Measurements from ENCODE around the gene C5orf52. TPM values are rescaled to one million over a fixed set of nuclear protein-coding genes. Genes with fewer than 3 reads are reported as not detected.

C5orf52 gene
- total RNA-seq, 1 experiment from 2014 or later: not detected

DNA sequence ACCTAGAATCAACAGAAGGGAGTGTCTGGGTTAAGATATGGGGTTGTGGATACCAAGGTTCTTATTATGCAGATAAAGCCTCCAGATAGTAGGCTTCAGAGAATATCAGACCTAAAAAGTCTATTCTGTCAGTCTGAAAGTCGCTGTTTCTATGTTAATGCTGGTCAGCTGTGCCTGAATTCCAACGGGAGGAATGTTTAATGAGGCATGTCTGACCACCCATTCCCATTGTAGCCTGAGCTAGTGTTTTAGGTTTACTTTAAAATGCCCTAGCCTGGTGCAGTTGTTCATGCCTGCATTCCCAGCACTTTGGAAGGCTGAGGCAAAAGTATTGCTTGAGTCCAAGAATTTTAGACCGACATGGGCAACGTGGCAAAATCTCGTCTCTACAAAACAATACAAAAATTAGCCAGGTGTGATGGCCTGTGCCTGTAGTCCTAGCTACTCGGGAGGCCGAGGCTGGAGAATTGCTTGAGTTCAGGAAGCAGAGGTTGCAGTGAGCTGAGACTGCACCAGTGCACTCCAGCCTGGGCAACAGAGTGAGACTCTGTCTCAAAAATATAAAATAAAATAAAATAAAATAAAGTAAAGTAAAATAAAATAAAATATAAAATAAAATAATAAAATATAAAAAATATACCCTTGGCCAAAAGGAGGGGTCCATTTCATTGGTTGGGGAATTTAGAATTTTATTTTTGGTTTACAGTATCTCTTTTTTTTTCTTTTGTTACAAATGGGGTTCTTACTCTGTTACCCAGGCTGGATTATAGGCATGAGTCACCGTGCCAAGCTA lies 11.3 kb upstream of the C5orf52 start:
- H4K8ac ChIP-seq (replicated peaks; ENCODE audit: insufficient read length, low read depth, low read length): no peak overlapping the region
- no peak overlapping the region for H3K9ac ChIP-seq (ENCODE audit: extremely low read depth, insufficient read length, low read length)
- no peak overlapping the region for H3K4ac ChIP-seq (ENCODE audit: low read depth, low read length)
- no peak overlapping the region for H4K5ac ChIP-seq (ENCODE audit: insufficient read length, low read depth, low read length)
- no peak for DNase-seq
- no peak overlapping the region for H2AK5ac ChIP-seq (ENCODE audit: insufficient read length, low read length)
- no peak overlapping the region for H3K56ac ChIP-seq (ENCODE audit: insufficient read length, low read depth, low read length)
- no peak overlapping the region for H2BK20ac ChIP-seq (ENCODE audit: low read depth, low read length, poor library complexity, severe bottlenecking)
- H3K23ac ChIP-seq (ENCODE audit: insufficient read length, low read depth, low read length): no peak overlapping the region
- H3K9me3 ChIP-seq (ENCODE audit: control insufficient read depth, low read depth, low read length): peaks cover 4% of the 10 kb centered on the region
- Mint-ChIP-seq H3K27me3 (ENCODE audit: low read depth) (no peaks in the 10 kb centered on the region), H3K27ac (no peak overlapping the region), H3K4me1 (no peaks in the 10 kb centered on the region), H3K4me3 (no peak overlapping the region), H3K9me3 (peaks cover 23 to 46% of the 10 kb centered on the region in 2 experiments), H3K36me3 (ENCODE audit: insufficient read depth in 1 of 3, low read depth in 3 of 3) (peaks cover 2 to 10% (median 9%) of the 10 kb centered on the region in 3 experiments)
- H3K14ac ChIP-seq (ENCODE audit: insufficient read depth, low read length): no peak overlapping the region
- TF ChIP-seq, protein P1, sequence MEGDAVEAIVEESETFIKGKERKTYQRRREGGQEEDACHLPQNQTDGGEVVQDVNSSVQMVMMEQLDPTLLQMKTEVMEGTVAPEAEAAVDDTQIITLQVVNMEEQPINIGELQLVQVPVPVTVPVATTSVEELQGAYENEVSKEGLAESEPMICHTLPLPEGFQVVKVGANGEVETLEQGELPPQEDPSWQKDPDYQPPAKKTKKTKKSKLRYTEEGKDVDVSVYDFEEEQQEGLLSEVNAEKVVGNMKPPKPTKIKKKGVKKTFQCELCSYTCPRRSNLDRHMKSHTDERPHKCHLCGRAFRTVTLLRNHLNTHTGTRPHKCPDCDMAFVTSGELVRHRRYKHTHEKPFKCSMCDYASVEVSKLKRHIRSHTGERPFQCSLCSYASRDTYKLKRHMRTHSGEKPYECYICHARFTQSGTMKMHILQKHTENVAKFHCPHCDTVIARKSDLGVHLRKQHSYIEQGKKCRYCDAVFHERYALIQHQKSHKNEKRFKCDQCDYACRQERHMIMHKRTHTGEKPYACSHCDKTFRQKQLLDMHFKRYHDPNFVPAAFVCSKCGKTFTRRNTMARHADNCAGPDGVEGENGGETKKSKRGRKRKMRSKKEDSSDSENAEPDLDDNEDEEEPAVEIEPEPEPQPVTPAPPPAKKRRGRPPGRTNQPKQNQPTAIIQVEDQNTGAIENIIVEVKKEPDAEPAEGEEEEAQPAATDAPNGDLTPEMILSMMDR (conservative IDR thresholded peaks at IDR 0.05): no peak
- no peak overlapping the region for H2BK120ac ChIP-seq (ENCODE audit: low read depth, low read length, poor library complexity, severe bottlenecking)
- H3K27ac ChIP-seq (ENCODE audit: insufficient read length, low read depth, low read length): no peak overlapping the region
- H4K91ac ChIP-seq (ENCODE audit: insufficient read length, low read depth, low read length): no peak overlapping the region
- no peak overlapping the region for H3T11ph ChIP-seq (ENCODE audit: low read length)
- no peaks in the 10 kb centered on the region for H3K23me2 ChIP-seq (ENCODE audit: insufficient read length, low read depth, low read length, poor library complexity, severe bottlenecking)
- no peaks in the 10 kb centered on the region for H4K20me1 ChIP-seq (ENCODE audit: control insufficient read depth, insufficient read depth, insufficient read length)
- no peaks in the 10 kb centered on the region for H3K27me3 ChIP-seq (ENCODE audit: insufficient read depth, low read length)
- H3K79me1 ChIP-seq (ENCODE audit: insufficient read depth, low read depth, low read length, poor library complexity, severe bottlenecking): no peaks in the 10 kb centered on the region
- H2AFZ ChIP-seq (ENCODE audit: low read length): no peak overlapping the region
- WGBS (ENCODE audit: extremely low coverage, insufficient read length, low lambda C conversion rate): no CpG with 5 or more reads among the region's 8 CpGs
- H3K4me2 ChIP-seq (ENCODE audit: insufficient read depth, insufficient read length, low read length): no peak overlapping the region
- H3K79me2 ChIP-seq (ENCODE audit: insufficient read depth, low read length): no peaks in the 10 kb centered on the region
- H3K18ac ChIP-seq (ENCODE audit: insufficient read length, low read depth, low read length): no peak overlapping the region
- H3K4me1 ChIP-seq (ENCODE audit: insufficient read depth, low read length): no peaks in the 10 kb centered on the region
- no peak overlapping the region for H2BK15ac ChIP-seq (ENCODE audit: low read depth, low read length)
- H2BK12ac ChIP-seq (ENCODE audit: insufficient read length, low read depth, low read length): no peak overlapping the region
- H2BK5ac ChIP-seq (ENCODE audit: insufficient read length, low read length): no peak overlapping the region

Measured in H9 (cell line).